Right hindlimb (tissue), 1 donor: ENCODE results near the gene ERICH2.

Experiments used
- DNase-seq: peaks from one replicate; pipeline ENCODE4 v3.0.0-alpha.2; 2018

The ERICH2 gene

GRCh38 chr2:170817093-170818035 is 47.2 kb downstream of the ERICH2 start:
- no peak for DNase-seq

GRCh38 chr2:170818036-170818751 is 48.0 kb downstream of the ERICH2 start:
- no peak for DNase-seq

GRCh38 chr2:170818752-170819470 is 48.7 kb downstream of the ERICH2 start:
- DNase-seq = no peak

GRCh38 chr2:170819680-170820664 is 49.8 kb downstream of the ERICH2 start:
- no peak for DNase-seq

GRCh38 chr2:170820757-170821530 is 50.8 kb downstream of the ERICH2 start:
- DNase-seq = no peak

GRCh38 chr2:170821531-170822289 is 51.5 kb downstream of the ERICH2 start:
- DNase-seq = no peak

- DNase-seq = no peak
Observed at GRCh38 chr2:170822290-170823087, 52.3 kb downstream of the ERICH2 start.

GRCh38 chr2:170823088-170823897 is 53.1 kb downstream of the ERICH2 start:
- no peak for DNase-seq

- no peak for DNase-seq
Observed at GRCh38 chr2:170823898-170824215, 53.7 kb downstream of the ERICH2 start.

- no peak for DNase-seq
Observed at GRCh38 chr2:170824526-170825015, 54.4 kb downstream of the ERICH2 start.

GRCh38 chr2:170827841-170828532 is 57.8 kb downstream of the ERICH2 start:
- no peak for DNase-seq

- no peak for DNase-seq
Observed at GRCh38 chr2:170828533-170828916, 58.3 kb downstream of the ERICH2 start.

- no peak for DNase-seq
Observed at GRCh38 chr2:170829036-170829435, 58.9 kb downstream of the ERICH2 start.

GRCh38 chr2:170830166-170830565 is 60.0 kb downstream of the ERICH2 start:
- no peak for DNase-seq

GRCh38 chr2:170831115-170831514 is 60.9 kb downstream of the ERICH2 start:
- DNase-seq = no peak

- DNase-seq = no peak
Observed at GRCh38 chr2:170836027-170836426, 65.8 kb downstream of the ERICH2 start.

GRCh38 chr2:170840717-170841210 is 70.6 kb downstream of the ERICH2 start:
- no peak for DNase-seq

- no peak for DNase-seq
Observed at GRCh38 chr2:170842785-170843184, 72.6 kb downstream of the ERICH2 start.
